CD14-positive monocyte (primary cell): ENCODE data around the gene PTPN7. TPM values are rescaled to one million over a fixed set of nuclear protein-coding genes. Genes with fewer than 3 reads are reported as not detected.

Source experiments
- DNase-seq, 3 donors: peaks; one replicate each; pipeline ENCODE4 v3.0.0-alpha.2; 2011 to 2022
- H2AFZ ChIP-seq: 2 replicates; pipeline ENCODE4 v1.6.0; 2012; ENCODE audit warnings: mild to moderate bottlenecking, low read depth, low read length, inconsistent platforms; ENCODE audit not compliant: insufficient read depth, poor library complexity, severe bottlenecking
- H3K27ac ChIP-seq, 2 donors: 1 replicate in 1 of 2; 2 replicates in 1 of 2; pipeline ENCODE4 v1.5.1; 2012 to 2013; ENCODE audit warnings: low read length in 2 of 2, control low read depth in 1 of 2, inconsistent platforms in 1 of 2, low read depth in 1 of 2, mild to moderate bottlenecking in 1 of 2
- H3K27me3 ChIP-seq, 2 donors: one replicate each; pipeline versions ENCODE4 v1.6.0 to v1.6.1; 2011 to 2013; ENCODE audit warnings: low read length in 2 of 2; ENCODE audit not compliant: control insufficient read depth in 2 of 2, insufficient read depth in 2 of 2
- H3K36me3 ChIP-seq, 2 donors: replicated peaks in 1 of 2; 1 replicate in 1 of 2; 2 replicates in 1 of 2; pipeline versions ENCODE4 v1.5.1 to v1.6.1; 2012 to 2013; ENCODE audit warnings: low read length in 2 of 2, control low read depth in 1 of 2, inconsistent platforms in 1 of 2, mild to moderate bottlenecking in 1 of 2; ENCODE audit not compliant: insufficient read depth in 2 of 2, control insufficient read depth in 1 of 2
- H3K4me1 ChIP-seq, 2 donors: 1 replicate in 1 of 2; 2 replicates in 1 of 2; pipeline versions ENCODE4 v1.5.1 to v1.6.1; 2012 to 2013; ENCODE audit warnings: low read length in 2 of 2, control low read depth in 1 of 2, inconsistent platforms in 1 of 2, mild to moderate bottlenecking in 1 of 2, moderate library complexity in 1 of 2; ENCODE audit not compliant: insufficient read depth in 2 of 2, control insufficient read depth in 1 of 2
- H3K4me2 ChIP-seq: replicated peaks from 2 replicates; pipeline ENCODE3; 2012; ENCODE audit warnings: low read length, moderate library complexity, mild to moderate bottlenecking; ENCODE audit not compliant: poor library complexity, severe bottlenecking; ENCODE audit errors: extremely low read depth
- H3K4me3 ChIP-seq, 3 experiments: fragments of 200-600 bp in 1 of 3; sonication (generic) in 1 of 3; replicated peaks in 1 of 3; 1 replicate in 2 of 3; 2 replicates in 1 of 3; pipeline ENCODE4 v1.5.1; 2011 to 2013; ENCODE audit warnings: low read length in 3 of 3, mild to moderate bottlenecking in 3 of 3, control low read depth in 2 of 3, low read depth in 2 of 3, inconsistent platforms in 1 of 3, moderate library complexity in 1 of 3
- H3K79me2 ChIP-seq: 2 replicates; pipeline ENCODE4 v1.6.0; 2012; ENCODE audit warnings: mild to moderate bottlenecking, control low read depth, inconsistent platforms, low read length, moderate library complexity; ENCODE audit not compliant: insufficient read depth
- H3K9ac ChIP-seq: 2 replicates; pipeline ENCODE4 v1.6.0; 2017; ENCODE audit warnings: low read length, mild to moderate bottlenecking; ENCODE audit not compliant: insufficient read depth, poor library complexity, severe bottlenecking
- H3K9me3 ChIP-seq, 2 donors: replicated peaks in 1 of 2; 1 replicate in 1 of 2; 2 replicates in 1 of 2; pipeline versions ENCODE4 v1.5.1 to v1.6.1; 2012 to 2013; ENCODE audit warnings: low read length in 2 of 2, control low read depth in 1 of 2; ENCODE audit not compliant: control insufficient read depth in 1 of 2, insufficient read depth in 1 of 2
- H4K20me1 ChIP-seq: 2 replicates; pipeline ENCODE4 v1.6.0; 2012; ENCODE audit warnings: mild to moderate bottlenecking, low read length, control low read depth, moderate library complexity; ENCODE audit not compliant: insufficient read depth
- H3K27ac Mint-ChIP-seq, 7 donors: one replicate each; pipeline ENCODE4 v1.8.0; 2020; ENCODE audit warnings: mild to moderate bottlenecking in 7 of 7, mixed read lengths in 7 of 7, moderate library complexity in 6 of 7, inconsistent platforms in 2 of 7
- H3K27me3 Mint-ChIP-seq, 3 donors: one replicate each; pipeline ENCODE4 v1.8.0; 2021 to 2022; ENCODE audit warnings: low read depth in 3 of 3, mild to moderate bottlenecking in 3 of 3, mixed read lengths in 3 of 3, moderate library complexity in 3 of 3, inconsistent platforms in 1 of 3
- H3K36me3 Mint-ChIP-seq, 2 donors: one replicate each; pipeline ENCODE4 v1.8.0; 2020; ENCODE audit warnings: mixed read lengths in 2 of 2, inconsistent platforms in 1 of 2, mild to moderate bottlenecking in 1 of 2
- H3K4me1 Mint-ChIP-seq: one replicate; pipeline ENCODE4 v1.8.0; 2020; ENCODE audit warnings: mild to moderate bottlenecking, mixed read lengths
- H3K4me3 Mint-ChIP-seq, 2 donors: one replicate each; pipeline ENCODE4 v1.8.0; 2020; ENCODE audit warnings: mild to moderate bottlenecking in 2 of 2, mixed read lengths in 2 of 2, moderate library complexity in 1 of 2
- H3K9me3 Mint-ChIP-seq, 7 donors: one replicate each; pipeline ENCODE4 v1.8.0; 2020 to 2022; ENCODE audit warnings: mixed read lengths in 7 of 7, mild to moderate bottlenecking in 6 of 7, moderate library complexity in 6 of 7, inconsistent platforms in 2 of 7
- CTCF ChIP-seq: fragments of 200-600 bp; IDR thresholded peaks from one replicate; pipeline ENCODE4 v1.8.0; 2022; ENCODE audit warnings: antibody characterized with exemption, mild to moderate bottlenecking
- WGBS: methylation state at CpG from one replicate; pipeline ENCODE4 v1.1.5; 2013; ENCODE audit warnings: missing lambda C conversion rate; ENCODE audit not compliant: insufficient coverage; 5-methylcytosine and 5-hydroxymethylcytosine counted together
- intact Hi-C, 2 donors: fragments of 100-400 bp; cut with micrococcal nuclease; formaldehyde crosslinking; loops; one replicate each; pipeline versions ENCODE4 v1.15.0 to v1.15.1; 2023
- polyA plus RNA-seq, 3 donors: library from polyadenylated mRNA; depleted of rRNA in 1 of 3; unstranded in 2 of 3; stranded (reverse) in 1 of 3; fragments of 300-500 nt in 2 of 3; fragments of >200 nt in 1 of 3; fragmentation: Illumina TruSeq in 2 of 3; gene quantifications; 1 replicate in 2 of 3; 2 replicates in 1 of 3; pipeline ENCODE4 v1.2.3, GENCODE V29; 2012 to 2021

The PTPN7 gene
- polyA plus RNA-seq, 3 donors: 4.0 to 18.8 (median 8.3) TPM

- Histone ChIP-seq H3K4me3 (no peak overlapping the region), H3K4me1 (peaks cover 39 to 41% of the 10 kb centered on the region in 2 donors), H2AFZ (no peak overlapping the region), H3K27me3 (no peaks in the 10 kb centered on the region), H3K27ac (no peak overlapping the region), H3K36me3 (no peaks in the 10 kb centered on the region), H3K4me2 (no peak overlapping the region), H3K79me2 (peaks cover 29% of the 10 kb centered on the region), H3K9ac (no peak overlapping the region), H3K9me3 (no peaks in the 10 kb centered on the region), H4K20me1 (no peaks in the 10 kb centered on the region)
- 53% methylated on average over 7 of the region's 11 CpGs for WGBS
- peaks cover 47% of the 10 kb centered on the region for H3K4me1 Mint-ChIP-seq
- H3K36me3 Mint-ChIP-seq: peaks cover 0 to 2% of the 10 kb centered on the region in 2 donors
- H3K27me3 Mint-ChIP-seq: peaks cover 4 to 11% (median 4%) of the 10 kb centered on the region in 3 donors
- H3K4me3 Mint-ChIP-seq: no peak overlapping the region
- no peak for DNase-seq
- intact Hi-C loops: no loop called here
- no peak for TF ChIP-seq CTCF
- no peaks in the 10 kb centered on the region for H3K9me3 Mint-ChIP-seq
- H3K27ac Mint-ChIP-seq: peak overlapping the region in 1 of 7 donors; percentile 63
These were observed 4.1 kb upstream of the PTPN7 start for GRCh38 chr1:202164271-202165037.

- no peak overlapping the region for H3K27ac ChIP-seq
- H3K9ac ChIP-seq: no peak overlapping the region
These were observed 3.2 kb upstream of the PTPN7 start for GRCh38 chr1:202163281-202164270.

More at GRCh38 chr1:202163281-202164270, 3.2 kb upstream of the PTPN7 start:
- H3K9me3 ChIP-seq: no peaks in the 10 kb centered on the region
- no peaks in the 10 kb centered on the region for H3K9me3 Mint-ChIP-seq
- DNase-seq: no peak
- peaks cover 0 to 2% of the 10 kb centered on the region in 2 donors for H3K36me3 Mint-ChIP-seq
- peaks cover 55% of the 10 kb centered on the region for H3K4me1 Mint-ChIP-seq
- no peaks in the 10 kb centered on the region for H3K27me3 ChIP-seq
- H3K27ac Mint-ChIP-seq: peak overlapping the region in 2 of 7 donors; percentile 21 to 49
- H3K4me3 ChIP-seq: no peak overlapping the region
- no peaks in the 10 kb centered on the region for H4K20me1 ChIP-seq
- 38% methylated on average over 5 of the region's 12 CpGs for WGBS
- peaks cover 4 to 11% (median 6%) of the 10 kb centered on the region in 3 donors for H3K27me3 Mint-ChIP-seq
- intact Hi-C loops: no loop called here
- peaks cover 38% of the 10 kb centered on the region for H3K79me2 ChIP-seq
- no peak for TF ChIP-seq CTCF
- H3K36me3 ChIP-seq: no peaks in the 10 kb centered on the region
- H3K4me3 Mint-ChIP-seq: peak overlapping the region in 1 of 2 donors; percentile 96
- H3K4me1 ChIP-seq: peaks cover 46 to 50% of the 10 kb centered on the region in 2 donors
- H2AFZ ChIP-seq: peak overlapping the region; percentile 58
- H3K4me2 ChIP-seq: peak overlapping the region; percentile 96
